ENCODE results near the gene KCNJ12.
"Not testable (repeated sequence)": the region's sequence is repeated elsewhere in the genome, so short reads cannot be mapped to it uniquely, and the experiment has no call there.

GRCh38 chr17:21340407-21340806 lies 35.8 kb upstream of the KCNJ12 start:
- not testable (repeated sequence) for TF ChIP-seq CTCF, POLR2A, EP300 (IDR thresholded peaks at IDR 0.05)
